Mucosa of gallbladder (tissue), 1 donor: ENCODE results near the gene SPA17. TPM values are rescaled to one million over a fixed set of nuclear protein-coding genes. Genes with fewer than 3 reads are reported as not detected.
A peak's percentile ranks its signal among the peaks of the same experiment; 100 is the strongest.

Experiments used
- DNase-seq: peaks from one replicate; pipeline ENCODE4 v3.0.0-alpha.2; 2020; ENCODE audit warnings: low spot score
- total RNA-seq: library from RNA; stranded (reverse); gene quantifications from one replicate; pipeline ENCODE4 v1.2.1, GENCODE V29; 2021
- donor health status: DM: no; HTN: no; CAD: no.

SPA17 gene
- total RNA-seq, 1 donor from 2014 or later: 6.4 TPM

- peak; percentile 26 for DNase-seq
Measured at GRCh38 chr11:124724979-124725718, 51.4 kb downstream of the SPA17 start.

- DNase-seq: no peak
Measured at GRCh38 chr11:124725719-124726105, 52.0 kb downstream of the SPA17 start.

- DNase-seq: no peak
Measured at GRCh38 chr11:124727474-124727873, 53.8 kb downstream of the SPA17 start.

GRCh38 chr11:124728134-124728533 is 54.4 kb downstream of the SPA17 start:
- no peak for DNase-seq

GRCh38 chr11:124729571-124729970 is 55.9 kb downstream of the SPA17 start:
- no peak for DNase-seq

- DNase-seq: no peak
Measured at GRCh38 chr11:124732230-124732629, 58.5 kb downstream of the SPA17 start.

- no peak for DNase-seq
Measured at GRCh38 chr11:124736736-124737135, 63.0 kb downstream of the SPA17 start.

- no peak for DNase-seq
Measured at GRCh38 chr11:124737638-124738305, 64.1 kb downstream of the SPA17 start.

GRCh38 chr11:124738713-124739478 is 65.2 kb downstream of the SPA17 start:
- no peak for DNase-seq

- peak; percentile 90 for DNase-seq
Measured at GRCh38 chr11:124739479-124740276, 66.0 kb downstream of the SPA17 start, which contains the start of gene NRGN. Gene NRGN, plus strand, starts transcription at chr11:124739942. Its CDS starts 143 bp downstream, at chr11:124740085.

GRCh38 chr11:124740277-124740882 is 66.7 kb downstream of the SPA17 start:
- no peak for DNase-seq

- no peak for DNase-seq
Measured at GRCh38 chr11:124742555-124742954, 68.9 kb downstream of the SPA17 start.

- no peak for DNase-seq
Measured at GRCh38 chr11:124743050-124743449, 69.3 kb downstream of the SPA17 start.

GRCh38 chr11:124745270-124745834 is 71.6 kb downstream of the SPA17 start:
- no peak for DNase-seq

GRCh38 chr11:124745835-124746620 is 72.3 kb downstream of the SPA17 start:
- DNase-seq: no peak

GRCh38 chr11:124746621-124747243 is 73.0 kb downstream of the SPA17 start:
- DNase-seq: peak; percentile 89
